H1 (cell line): ENCODE results near the gene SPOCK1. TPM values are rescaled to one million over a fixed set of nuclear protein-coding genes. Genes with fewer than 3 reads are reported as not detected.

Source experiments
- CTCF ChIA-PET: fragments of 300-600 bp; sonication (Branson Sonifier 250); formaldehyde crosslinking; loops from one replicate; lab custom pipeline; 2021; ENCODE audit not compliant: partially characterized antibody; lab: Charles Lee
- POLR2A ChIA-PET: fragments of 300-600 bp; sonication (Branson Sonifier 250); formaldehyde crosslinking; loops from one replicate; lab custom pipeline; 2021; ENCODE audit warnings: inconsistent platforms; ENCODE audit not compliant: partially characterized antibody; lab: Charles Lee
- DNase-seq, 2 experiments: peaks; one replicate each; pipeline versions ENCODE4 v3.0.0 to v3.0.0-alpha.2; 2010 to 2022; ENCODE audit warnings: low spot score in 2 of 2, low read depth in 1 of 2, mixed read lengths in 1 of 2
- FAIRE-seq: peaks from 2 replicates; lab custom pipeline; 2011; peaks lifted over from hg19 to GRCh38; lab: Jason Lieb, UNC
- H2AFZ ChIP-seq: 2 replicates; pipeline ENCODE4 v1.8.1; 2012; ENCODE audit warnings: low read length, inconsistent platforms
- H2AK5ac ChIP-seq: 2 replicates; pipeline ENCODE4 v1.6.1; 2013; ENCODE audit warnings: low read depth, low read length
- H2BK120ac ChIP-seq: replicated peaks from 2 replicates; pipeline ENCODE3; 2013; ENCODE audit warnings: low read depth, low read length, inconsistent platforms
- H2BK12ac ChIP-seq: 2 replicates; pipeline ENCODE4 v1.6.1; 2013; ENCODE audit warnings: low read depth, low read length
- H2BK15ac ChIP-seq: 2 replicates; pipeline ENCODE4 v1.6.1; 2013; ENCODE audit warnings: low read length
- H2BK20ac ChIP-seq: 2 replicates; pipeline ENCODE4 v1.6.1; 2013; ENCODE audit warnings: low read length
- H2BK5ac ChIP-seq: 2 replicates; pipeline ENCODE4 v1.6.1; 2013; ENCODE audit warnings: low read depth, low read length
- H3K14ac ChIP-seq: 2 replicates; pipeline ENCODE4 v1.6.1; 2013; ENCODE audit warnings: inconsistent platforms; ENCODE audit not compliant: insufficient read length
- H3K18ac ChIP-seq: 2 replicates; pipeline ENCODE4 v1.6.1; 2013; ENCODE audit warnings: low read length; ENCODE audit errors: extremely low read depth
- H3K23ac ChIP-seq: 2 replicates; pipeline ENCODE4 v1.6.1; 2013; ENCODE audit warnings: inconsistent platforms; ENCODE audit not compliant: insufficient read length
- H3K23me2 ChIP-seq: 2 replicates; pipeline ENCODE4 v1.6.1; 2013; ENCODE audit warnings: low read depth, low read length
- H3K27ac ChIP-seq: 2 replicates; pipeline ENCODE4 v1.6.1; 2011; ENCODE audit warnings: low read depth, low read length, inconsistent platforms
- H3K27me3 ChIP-seq, 4 experiments: replicated peaks in 1 of 4; 1 replicate in 1 of 4; 2 replicates in 3 of 4; pipeline versions ENCODE4 v1.6.1 to v1.8.1; 2011 to 2013; ENCODE audit warnings: low read length in 3 of 4, mild to moderate bottlenecking in 3 of 4, inconsistent platforms in 2 of 4, mixed read lengths in 2 of 4, moderate library complexity in 1 of 4; ENCODE audit not compliant: control insufficient read depth in 3 of 4, insufficient read depth in 3 of 4; ENCODE audit errors: extremely low read depth in 1 of 4
- H3K36me3 ChIP-seq, 4 experiments: 2 replicates each; pipeline versions ENCODE4 v1.6.1 to v1.8.1; 2011 to 2013; ENCODE audit warnings: mild to moderate bottlenecking in 4 of 4, low read length in 3 of 4, moderate library complexity in 2 of 4, control low read depth in 1 of 4, inconsistent platforms in 1 of 4; ENCODE audit not compliant: insufficient read depth in 4 of 4, control insufficient read depth in 2 of 4
- H3K4ac ChIP-seq: replicated peaks from 2 replicates; pipeline ENCODE3; 2013; ENCODE audit warnings: low read length, low read depth, mixed read lengths, inconsistent platforms; ENCODE audit not compliant: insufficient read length
- H3K4me1 ChIP-seq, 4 experiments: replicated peaks in 1 of 4; 1 replicate in 1 of 4; 2 replicates in 3 of 4; pipeline versions ENCODE4 v1.6.1 to v1.8.1; 2011 to 2013; ENCODE audit warnings: low read length in 3 of 4, inconsistent platforms in 2 of 4, mixed read lengths in 1 of 4; ENCODE audit not compliant: insufficient read depth in 4 of 4, control insufficient read depth in 3 of 4
- H3K4me2 ChIP-seq, 2 experiments: 2 replicates each; pipeline versions ENCODE4 v1.6.1 to v1.8.1; 2011 to 2013; ENCODE audit warnings: low read depth in 2 of 2, low read length in 2 of 2, control low read depth in 1 of 2, inconsistent platforms in 1 of 2, mild to moderate bottlenecking in 1 of 2; ENCODE audit not compliant: insufficient read depth in 1 of 2
- H3K4me3 ChIP-seq, 4 experiments: fragments of 200-600, 300-600 bp in 1 of 4; sonication (generic), shearing (Covaris generic), sonication (Bioruptor Twin) in 1 of 4; 2 replicates each; pipeline versions ENCODE4 v1.5.1 to v1.8.1; 2011 to 2016; ENCODE audit warnings: low read length in 4 of 4, low read depth in 3 of 4, control low read depth in 2 of 4, inconsistent platforms in 2 of 4, mild to moderate bottlenecking in 2 of 4, mixed read lengths in 1 of 4, moderate library complexity in 1 of 4; ENCODE audit not compliant: insufficient read depth in 2 of 4; ENCODE audit errors: extremely low read depth in 1 of 4
- H3K56ac ChIP-seq: replicated peaks from 2 replicates; pipeline ENCODE3; 2013; ENCODE audit warnings: low read depth, mild to moderate bottlenecking, mixed read lengths, low read length, inconsistent platforms; ENCODE audit not compliant: insufficient read length
- H3K79me1 ChIP-seq: 2 replicates; pipeline ENCODE4 v1.6.1; 2013; ENCODE audit warnings: low read depth, low read length, control low read depth
- H3K79me2 ChIP-seq, 2 experiments: 2 replicates each; pipeline versions ENCODE4 v1.6.1 to v1.8.1; 2012 to 2013; ENCODE audit warnings: low read length in 2 of 2, mild to moderate bottlenecking in 2 of 2, inconsistent platforms in 1 of 2; ENCODE audit not compliant: insufficient read depth in 2 of 2, control insufficient read depth in 1 of 2
- H3K9ac ChIP-seq, 4 experiments: replicated peaks in 1 of 4; 1 replicate in 1 of 4; 2 replicates in 3 of 4; pipeline versions ENCODE4 v1.6.1 to v1.8.1; 2011 to 2013; ENCODE audit warnings: low read depth in 3 of 4, low read length in 3 of 4, control low read depth in 2 of 4, mild to moderate bottlenecking in 2 of 4, moderate library complexity in 2 of 4, inconsistent platforms in 1 of 4; ENCODE audit errors: extremely low read depth in 1 of 4
- H3K9me3 ChIP-seq, 2 experiments: 2 replicates each; pipeline versions ENCODE4 v1.6.1 to v1.8.1; 2012 to 2013; ENCODE audit warnings: mild to moderate bottlenecking in 2 of 2, moderate library complexity in 2 of 2, control low read depth in 1 of 2, inconsistent platforms in 1 of 2, low read depth in 1 of 2, low read length in 1 of 2, mixed read lengths in 1 of 2; ENCODE audit not compliant: insufficient read depth in 2 of 2
- H4K20me1 ChIP-seq, 2 experiments: replicated peaks in 1 of 2; 2 replicates each; pipeline versions ENCODE3 to v1.8.1; 2011 to 2013; ENCODE audit warnings: inconsistent platforms in 2 of 2, low read length in 2 of 2, mild to moderate bottlenecking in 1 of 2; ENCODE audit not compliant: insufficient read depth in 2 of 2, control insufficient read depth in 1 of 2
- H4K5ac ChIP-seq: 2 replicates; pipeline ENCODE4 v1.6.1; 2013; ENCODE audit warnings: low read length, low read depth, mixed read lengths, inconsistent platforms; ENCODE audit not compliant: insufficient read length
- H4K8ac ChIP-seq: 2 replicates; pipeline ENCODE4 v1.8.0; 2013; ENCODE audit warnings: mild to moderate bottlenecking, moderate library complexity, low read length, inconsistent platforms; ENCODE audit not compliant: insufficient read depth; ENCODE audit errors: extremely low read depth
- H4K91ac ChIP-seq: replicated peaks from 2 replicates; pipeline ENCODE3; 2013; ENCODE audit warnings: low read length, mixed read lengths, inconsistent platforms; ENCODE audit not compliant: insufficient read length
- CTCF ChIP-seq, 3 experiments: IDR thresholded peaks; 1 replicate in 2 of 3; 2 replicates in 1 of 3; pipeline versions ENCODE4 v1.5.1 to v1.6.1; 2011; ENCODE audit warnings: low read length in 3 of 3, mild to moderate bottlenecking in 3 of 3, inconsistent platforms in 2 of 3, low read depth in 1 of 3, moderate library complexity in 1 of 3; ENCODE audit not compliant: insufficient read depth in 1 of 3; ENCODE audit errors: control extremely low read depth in 1 of 3
- FOSL1 ChIP-seq: IDR thresholded peaks from 2 replicates; pipeline ENCODE4 v1.6.1; 2011; ENCODE audit warnings: mild to moderate bottlenecking, low read depth, low read length, moderate library complexity; ENCODE audit not compliant: insufficient read depth
- HDAC6 ChIP-seq: IDR thresholded peaks from one replicate; pipeline ENCODE4 v1.7.1; 2012; ENCODE audit warnings: low read depth, mild to moderate bottlenecking, inconsistent platforms, low read length, moderate library complexity
- JUND ChIP-seq: IDR thresholded peaks from 2 replicates; pipeline ENCODE4 v1.6.1; 2011; ENCODE audit warnings: mild to moderate bottlenecking, improper control_type of control experiment, low read length
- POU5F1 ChIP-seq: IDR thresholded peaks from 2 replicates; pipeline ENCODE4 v1.6.1; 2011; ENCODE audit warnings: low read depth, mild to moderate bottlenecking, low read length, moderate library complexity
- SIN3A ChIP-seq, 2 experiments: IDR thresholded peaks in 1 of 2; conservative IDR thresholded peaks in 1 of 2; 2 replicates each; pipeline ENCODE4 v1.6.1; 2011 to 2012; ENCODE audit warnings: low read length in 2 of 2, improper control_type of control experiment in 1 of 2, low read depth in 1 of 2, mild to moderate bottlenecking in 1 of 2
- SP4 ChIP-seq: IDR thresholded peaks from 2 replicates; pipeline ENCODE4 v1.6.1; 2012; ENCODE audit warnings: low read length, inconsistent platforms
- TAF7 ChIP-seq: optimal IDR thresholded peaks from 2 replicates; pipeline ENCODE3; 2011; ENCODE audit warnings: low read depth, mild to moderate bottlenecking, inconsistent platforms, low read length, moderate library complexity, borderline replicate concordance
- YY1 ChIP-seq: IDR thresholded peaks from 2 replicates; pipeline ENCODE4 v1.6.1; 2011; ENCODE audit warnings: low read depth, mild to moderate bottlenecking, low read length
- WGBS, 2 experiments: shearing (Covaris generic) in 1 of 2; methylation state at CpG; one replicate each; pipeline versions ENCODE4 v1.1.6 to v1.1.7; 2013 to 2015; ENCODE audit warnings: low lambda C conversion rate in 2 of 2, mixed read lengths in 2 of 2, inconsistent platforms in 1 of 2, low coverage in 1 of 2, missing lambda C conversion rate in 1 of 2; ENCODE audit not compliant: insufficient replicate concordance in 2 of 2, insufficient coverage in 1 of 2, insufficient read length in 1 of 2; ENCODE audit errors: extremely low coverage in 1 of 2, missing lambda C conversion rate in 1 of 2; 5-methylcytosine and 5-hydroxymethylcytosine counted together
- polyA plus RNA-seq, 7 experiments: library from polyadenylated mRNA; depleted of rRNA in 3 of 7; stranded (reverse) in 5 of 7; unstranded in 2 of 7; fragments of >200 nt in 5 of 7; fragments of 200-250 nt in 2 of 7; gene quantifications; 1 replicate in 5 of 7; 2 replicates in 1 of 7; 4 replicates in 1 of 7; pipeline versions ENCODE4 v1.2.1 to v1.2.3, GENCODE V29; 2011 to 2013; ENCODE audit warnings: missing spikeins in 2 of 7, mixed read lengths in 2 of 7
- total RNA-seq: library from RNA; stranded (reverse); fragmentation: NEBNext Ultra II Directional; extraction: Animal tissue kit (Norgen Biotek cat#: 25700); gene quantifications from 2 replicates; pipeline ENCODE4 v1.2.1, GENCODE V29; 2021

SPOCK1 gene
- total and polyA plus RNA-seq, 2 of the 8 experiments (the other 6 are each of a cell fraction or from before 2014, with no cell fraction given) = 6.9 to 18.1 TPM

- no peak for TF ChIP-seq TAF7
- TF ChIP-seq CTCF (IDR thresholded peaks at IDR 0.05; ENCODE audit: control extremely low read depth in 1 of 3, insufficient read depth in 1 of 3, low read depth in 1 of 3, low read length in 3 of 3) = no peak
- TF ChIP-seq POU5F1 = no peak
- TF ChIP-seq JUND = no peak
- TF ChIP-seq FOSL1 = no peak
- TF ChIP-seq SIN3A (conservative IDR thresholded peaks at IDR 0.05 in 1 of 2, IDR thresholded peaks at IDR 0.05 in 1 of 2; ENCODE audit: low read depth in 1 of 2, low read length in 2 of 2) = no peak
- TF ChIP-seq YY1 = no peak
- no peak for TF ChIP-seq HDAC6
- TF ChIP-seq SP4 = no peak
- WGBS, 2 experiments = 89% methylated on average over 3 of the region's 3 CpGs; no CpG with 5 or more reads in 1 of the 2 experiments
- no peak overlapping the region for H3K4me2 ChIP-seq
Measured at GRCh38 chr5:137152616-137153015, 346.5 kb downstream of the SPOCK1 start.

More at GRCh38 chr5:137152616-137153015, 346.5 kb downstream of the SPOCK1 start:
- Histone ChIP-seq H3K56ac (no peak overlapping the region), H3K36me3 (no peaks in the 10 kb centered on the region), H3K14ac (no peak overlapping the region), H3K9ac (no peak overlapping the region), H3K4me3 (no peak overlapping the region), H4K5ac (no peak overlapping the region), H2BK12ac (no peak overlapping the region), H2AK5ac (no peak overlapping the region), H2BK20ac (no peak overlapping the region), H3K23me2 (no peaks in the 10 kb centered on the region), H4K20me1 (no peaks in the 10 kb centered on the region), H2BK120ac (no peak overlapping the region), H3K27me3 (no peaks in the 10 kb centered on the region; a peak in 1 of 7 replicates), H3K9me3 (no peaks in the 10 kb centered on the region), H4K91ac (no peak overlapping the region), H3K4me1 (peaks cover 0 to 6% (median 3%) of the 10 kb centered on the region in 4 experiments; a peak in 3 of 7 replicates), H3K4ac (no peak overlapping the region), H3K27ac (no peak overlapping the region), H3K18ac (no peak overlapping the region), H4K8ac (no peak overlapping the region), H3K79me2 (no peaks in the 10 kb centered on the region), H2BK5ac (no peak overlapping the region), H3K79me1 (no peaks in the 10 kb centered on the region), H2BK15ac (no peak overlapping the region), H3K23ac (no peak overlapping the region), H2AFZ (no peak overlapping the region)
- POLR2A ChIA-PET = no interaction called here
- FAIRE-seq (no peak), DNase-seq (no peak)
- CTCF ChIA-PET = interaction anchor here (1.0 to 1.9 kb wide), 3 partner anchors 11 to 164 kb away, joined by 3 to 6 read pairs (median 3); no protein-coding TSS in a partner anchor
